GM12873 (cell line): ENCODE results near the gene NCMAP.

ENCODE experiments used
- CTCF ChIP-seq: IDR thresholded peaks from 2 replicates; pipeline ENCODE4 v1.5.1; 2012; ENCODE audit warnings: low read depth, mild to moderate bottlenecking, moderate library complexity, low read length, control low read depth; ENCODE audit not compliant: insufficient read depth; ENCODE audit errors: missing control alignments

Gene NCMAP

GRCh38 chr1:24639094-24639493 is 83.2 kb downstream of the NCMAP start:
- TF ChIP-seq CTCF = no peak

GRCh38 chr1:24639881-24640280 is 84.0 kb downstream of the NCMAP start:
- no peak for TF ChIP-seq CTCF

GRCh38 chr1:24640288-24640687 is 84.4 kb downstream of the NCMAP start:
- TF ChIP-seq CTCF = no peak

- TF ChIP-seq CTCF = no peak
Observed at GRCh38 chr1:24641646-24642151, 85.8 kb downstream of the NCMAP start.

- TF ChIP-seq CTCF = peak; percentile 26
Observed at GRCh38 chr1:24642481-24643362, 86.8 kb downstream of the NCMAP start, which contains the start of gene SRRM1. SRRM1 (plus strand) TSS chr1:24643302; CDS start chr1:24643327, 25 bp downstream.

- no peak for TF ChIP-seq CTCF
Observed at GRCh38 chr1:24643363-24644099, 87.6 kb downstream of the NCMAP start.

- no peak for TF ChIP-seq CTCF
Observed at GRCh38 chr1:24644100-24644384, 88.2 kb downstream of the NCMAP start.
